Liver (tissue), 9 donors: ENCODE measurements around the gene TARS1. TPM values are rescaled to one million over a fixed set of nuclear protein-coding genes. Genes with fewer than 3 reads are reported as not detected.

Experiments used
- DNase-seq: peaks from one replicate; pipeline ENCODE4 v3.0.0-alpha.2; 2017; ENCODE audit warnings: low spot score
- H3K27ac ChIP-seq, 2 donors: one replicate each; pipeline ENCODE4 v1.7.0; 2013; ENCODE audit warnings: inconsistent platforms in 2 of 2, low read length in 2 of 2, control low read depth in 1 of 2, low read depth in 1 of 2, mild to moderate bottlenecking in 1 of 2
- H3K27me3 ChIP-seq, 4 donors: one replicate each; pipeline versions ENCODE4 v1.6.1 to v1.7.0; 2013; ENCODE audit warnings: low read length in 3 of 4, inconsistent platforms in 1 of 4, mild to moderate bottlenecking in 1 of 4, moderate library complexity in 1 of 4; ENCODE audit not compliant: control insufficient read depth in 4 of 4, insufficient read depth in 4 of 4
- H3K36me3 ChIP-seq, 4 donors: one replicate each; pipeline versions ENCODE4 v1.6.1 to v1.7.0; 2013; ENCODE audit warnings: low read length in 3 of 4, mild to moderate bottlenecking in 3 of 4, low read depth in 1 of 4, moderate library complexity in 1 of 4; ENCODE audit not compliant: control insufficient read depth in 4 of 4, insufficient read depth in 3 of 4
- H3K4me1 ChIP-seq, 4 donors: one replicate each; pipeline versions ENCODE4 v1.6.1 to v1.7.0; 2013; ENCODE audit warnings: low read length in 3 of 4, mild to moderate bottlenecking in 3 of 4, moderate library complexity in 1 of 4; ENCODE audit not compliant: control insufficient read depth in 4 of 4, insufficient read depth in 4 of 4
- H3K4me3 ChIP-seq, 3 donors: one replicate each; pipeline versions ENCODE4 v1.6.1 to v1.7.0; 2013; ENCODE audit warnings: low read length in 3 of 3, control low read depth in 1 of 3, low read depth in 1 of 3, mild to moderate bottlenecking in 1 of 3
- H3K9ac ChIP-seq, 2 donors: one replicate each; pipeline ENCODE4 v1.7.0; 2013; ENCODE audit warnings: low read length in 2 of 2, mild to moderate bottlenecking in 2 of 2, moderate library complexity in 2 of 2, control low read depth in 1 of 2, low read depth in 1 of 2
- H3K9me3 ChIP-seq, 4 donors: one replicate each; pipeline versions ENCODE4 v1.6.1 to v1.7.0; 2013; ENCODE audit warnings: low read length in 3 of 4; ENCODE audit not compliant: control insufficient read depth in 4 of 4
- EGR1 ChIP-seq, 2 donors: IDR thresholded peaks; 2 replicates each; pipeline ENCODE4 v1.6.1; 2016 to 2018; ENCODE audit warnings: antibody characterized with exemption in 2 of 2, low read depth in 2 of 2
- FOXA1 ChIP-seq: IDR thresholded peaks from 2 replicates; pipeline ENCODE4 v1.6.1; 2016; ENCODE audit warnings: antibody characterized with exemption
- FOXA2 ChIP-seq: IDR thresholded peaks from 2 replicates; pipeline ENCODE4 v1.6.1; 2016; ENCODE audit warnings: antibody characterized with exemption
- GABPA ChIP-seq, 2 donors: IDR thresholded peaks in 1 of 2; conservative IDR thresholded peaks in 1 of 2; 2 replicates each; pipeline ENCODE4 v1.6.1; 2016; ENCODE audit warnings: antibody characterized with exemption in 2 of 2, mild to moderate bottlenecking in 1 of 2, moderate library complexity in 1 of 2
- HNF4A ChIP-seq, 2 donors: conservative IDR thresholded peaks; 2 replicates each; pipeline ENCODE4 v1.6.1; 2016; ENCODE audit warnings: antibody characterized with exemption in 2 of 2, mild to moderate bottlenecking in 2 of 2
- HNF4G ChIP-seq: IDR thresholded peaks from 2 replicates; pipeline ENCODE4 v1.6.1; 2016; ENCODE audit warnings: antibody characterized with exemption
- JUND ChIP-seq, 2 donors: IDR thresholded peaks; 2 replicates each; pipeline ENCODE4 v1.6.1; 2016; ENCODE audit warnings: antibody characterized with exemption in 2 of 2
- NR2F2 ChIP-seq: IDR thresholded peaks from 2 replicates; pipeline ENCODE4 v1.6.1; 2016; ENCODE audit warnings: antibody characterized with exemption
- RXRA ChIP-seq, 2 donors: IDR thresholded peaks; 2 replicates each; pipeline ENCODE4 v1.6.1; 2017 to 2018; ENCODE audit warnings: antibody characterized with exemption in 2 of 2, mild to moderate bottlenecking in 1 of 2
- SP1 ChIP-seq: IDR thresholded peaks from 2 replicates; pipeline ENCODE4 v1.6.1; 2018; ENCODE audit warnings: antibody characterized with exemption, mild to moderate bottlenecking
- TAF1 ChIP-seq: conservative IDR thresholded peaks from 2 replicates; pipeline ENCODE4 v1.6.1; 2016; ENCODE audit warnings: antibody characterized with exemption, mild to moderate bottlenecking
- WGBS: extraction: QIAGEN DNeasy Blood & Tissue Kit; methylation state at CpG from one replicate; pipeline ENCODE4 v1.1.7; 2013; 5-methylcytosine and 5-hydroxymethylcytosine counted together
- polyA plus RNA-seq, 2 donors: library from polyadenylated mRNA; stranded (reverse) in 1 of 2; unstranded in 1 of 2; fragments of 200-250 nt in 1 of 2; fragments of >200 nt in 1 of 2; fragmentation: Nextera tagmentation in 1 of 2; extraction: Ambion mirVana in 1 of 2; gene quantifications; one replicate each; pipeline versions ENCODE4 v1.2.1 to v1.2.3, GENCODE V29; 2013 to 2015
- total RNA-seq, 2 donors: library from RNA; depleted of rRNA; stranded (reverse); fragments of >200 nt; gene quantifications; one replicate each; pipeline ENCODE4 v1.2.3, GENCODE V29; 2014
- TF ChIP-seq, protein P1 (sequence below): IDR thresholded peaks from 2 replicates; pipeline ENCODE4 v1.6.1; 2016; ENCODE audit warnings: antibody characterized with exemption
- TF ChIP-seq, protein P2 (sequence below): IDR thresholded peaks from 2 replicates; pipeline ENCODE4 v1.6.1; 2016; ENCODE audit warnings: antibody characterized with exemption
- TF ChIP-seq, protein P3 (sequence below): fragments of 150-350 bp; IDR thresholded peaks from 2 replicates; pipeline ENCODE4 v1.5.1; 2017; ENCODE audit warnings: improper control_type of control experiment, low read depth, low read length; ENCODE audit not compliant: missing input control
- TF ChIP-seq, protein P4 (sequence below): IDR thresholded peaks from 2 replicates; pipeline ENCODE4 v1.6.1; 2016; ENCODE audit warnings: antibody characterized with exemption, mild to moderate bottlenecking
- TF ChIP-seq, protein P5 (sequence below): IDR thresholded peaks from 2 replicates; pipeline ENCODE4 v1.6.1; 2016; ENCODE audit warnings: antibody characterized with exemption
- donor health status: healthy.
- donor health status: healthy.
- donor health status: healthy.
- donor health status: healthy.
- donor health status: healthy.

TARS1 gene
- total and polyA plus RNA-seq, 4 donors, result 69.1 to 101 (median 93.2) TPM

DNA sequence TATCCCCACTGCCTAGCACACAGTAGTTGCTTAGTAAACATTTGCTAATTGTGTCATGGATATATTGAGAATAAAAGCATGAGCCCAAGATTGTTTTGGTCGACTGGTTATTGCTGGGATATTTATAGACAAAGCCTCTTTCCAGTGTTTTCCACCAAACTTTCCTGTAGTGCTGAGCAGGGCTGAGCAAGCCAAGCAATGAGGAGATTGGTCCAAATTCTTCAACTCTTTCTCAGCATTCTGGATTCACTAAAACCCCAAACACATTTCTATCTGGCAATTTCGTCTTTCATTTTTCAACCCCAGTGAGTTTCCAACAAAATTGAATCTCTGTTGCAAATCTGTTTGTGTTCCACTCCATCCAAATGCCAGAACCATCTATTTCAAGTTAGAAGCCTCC, 31.9 kb upstream of the TARS1 start:
- 75% methylated on average over 2 of the region's 2 CpGs for WGBS
- H3K4me3 ChIP-seq, result no peak overlapping the region
- H3K27me3 ChIP-seq, result no peaks in the 10 kb centered on the region
- TF ChIP-seq TAF1 (no peak), HNF4G (no peak), NR2F2 (no peak), HNF4A (conservative IDR thresholded peaks at IDR 0.05) (no peak), GABPA (IDR thresholded peaks at IDR 0.05 in 1 of 2, conservative IDR thresholded peaks at IDR 0.05 in 1 of 2) (no peak)
- TF ChIP-seq, protein P1, sequence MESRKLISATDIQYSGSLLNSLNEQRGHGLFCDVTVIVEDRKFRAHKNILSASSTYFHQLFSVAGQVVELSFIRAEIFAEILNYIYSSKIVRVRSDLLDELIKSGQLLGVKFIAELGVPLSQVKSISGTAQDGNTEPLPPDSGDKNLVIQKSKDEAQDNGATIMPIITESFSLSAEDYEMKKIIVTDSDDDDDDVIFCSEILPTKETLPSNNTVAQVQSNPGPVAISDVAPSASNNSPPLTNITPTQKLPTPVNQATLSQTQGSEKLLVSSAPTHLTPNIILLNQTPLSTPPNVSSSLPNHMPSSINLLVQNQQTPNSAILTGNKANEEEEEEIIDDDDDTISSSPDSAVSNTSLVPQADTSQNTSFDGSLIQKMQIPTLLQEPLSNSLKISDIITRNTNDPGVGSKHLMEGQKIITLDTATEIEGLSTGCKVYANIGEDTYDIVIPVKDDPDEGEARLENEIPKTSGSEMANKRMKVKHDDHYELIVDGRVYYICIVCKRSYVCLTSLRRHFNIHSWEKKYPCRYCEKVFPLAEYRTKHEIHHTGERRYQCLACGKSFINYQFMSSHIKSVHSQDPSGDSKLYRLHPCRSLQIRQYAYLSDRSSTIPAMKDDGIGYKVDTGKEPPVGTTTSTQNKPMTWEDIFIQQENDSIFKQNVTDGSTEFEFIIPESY, result no peak
- no peak overlapping the region for H3K27ac ChIP-seq
- DNase-seq, result no peak
- no peak overlapping the region for H3K9ac ChIP-seq
- H3K9me3 ChIP-seq, result no peaks in the 10 kb centered on the region
- no peaks in the 10 kb centered on the region for H3K36me3 ChIP-seq
- H3K4me1 ChIP-seq, result peaks cover 0 to 3% (median 0%) of the 10 kb centered on the region in 4 donors

DNA sequence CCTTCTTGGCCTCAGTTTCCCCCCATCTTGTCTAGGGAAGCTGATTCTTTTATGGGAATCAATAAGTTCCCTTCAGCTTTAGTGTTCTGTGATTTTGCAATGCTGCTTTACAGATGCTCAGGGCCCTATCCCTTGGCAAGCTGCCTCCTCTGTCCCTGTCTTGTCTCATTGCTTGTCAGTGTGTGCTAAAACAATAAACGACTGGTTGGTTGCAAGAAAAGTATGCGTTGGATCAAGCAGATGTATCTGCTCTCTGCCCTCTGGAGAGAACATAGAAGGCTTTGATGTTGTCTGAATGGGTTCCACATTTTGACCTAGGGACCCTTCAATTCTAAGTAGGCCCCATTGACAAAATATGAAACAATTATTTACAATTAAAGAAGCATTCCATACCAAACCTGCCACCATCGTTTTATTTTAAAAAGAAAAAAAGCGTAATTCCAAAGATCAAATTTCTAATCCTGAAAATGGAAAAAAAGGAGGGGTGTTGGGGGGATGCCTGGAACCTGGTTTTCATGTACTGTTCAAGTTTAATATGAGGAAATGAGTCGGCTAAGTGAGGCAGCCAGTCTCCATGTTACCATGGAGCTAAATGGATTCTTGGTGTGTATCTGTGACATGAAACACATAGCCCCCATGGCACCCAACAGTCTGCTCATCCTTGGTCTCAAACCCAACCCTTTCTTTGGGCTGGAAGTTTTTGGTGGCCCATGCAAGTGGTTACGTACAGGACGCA, 31.2 kb upstream of the TARS1 start:
- Histone ChIP-seq H3K27me3 (no peaks in the 10 kb centered on the region), H3K36me3 (no peaks in the 10 kb centered on the region), H3K9me3 (no peaks in the 10 kb centered on the region), H3K27ac (no peak overlapping the region), H3K9ac (no peak overlapping the region), H3K4me1 (peaks cover 0 to 3% (median 0%) of the 10 kb centered on the region in 4 donors), H3K4me3 (no peak overlapping the region)
- WGBS, result 71% methylated on average over 7 of the region's 7 CpGs
- TF ChIP-seq NR2F2, result peak; percentile 69
- no peak for TF ChIP-seq JUND (IDR thresholded peaks at IDR 0.05)
- DNase-seq, result no peak

DNA sequence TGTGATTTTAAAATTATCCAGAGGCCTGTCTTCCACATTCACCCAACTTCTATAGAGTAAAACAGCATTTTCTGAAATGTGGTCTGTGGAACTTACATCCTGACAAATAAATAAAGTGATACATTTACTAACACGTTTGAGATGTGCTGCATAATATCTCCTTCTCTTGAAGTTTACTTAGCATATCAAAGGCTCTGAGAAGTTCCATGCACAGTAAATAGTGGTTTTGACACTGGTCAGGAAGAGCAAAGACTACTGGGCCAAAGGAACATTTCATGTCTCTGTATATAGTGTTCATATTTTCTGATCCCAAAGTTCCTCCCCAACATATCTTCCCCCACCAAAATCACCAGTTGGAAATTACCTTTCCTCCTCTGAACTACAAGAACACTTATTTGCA, 30.5 kb upstream of the TARS1 start:
- Histone ChIP-seq H3K9ac (no peak overlapping the region), H3K27ac (no peak overlapping the region), H3K36me3 (no peaks in the 10 kb centered on the region), H3K9me3 (no peaks in the 10 kb centered on the region), H3K4me1 (peaks cover 0 to 3% (median 0%) of the 10 kb centered on the region in 4 donors), H3K27me3 (no peaks in the 10 kb centered on the region), H3K4me3 (no peak overlapping the region)
- DNase-seq, result no peak
- 24% methylated on average over 1 of the region's 1 CpG for WGBS
- TF ChIP-seq NR2F2 (no peak), FOXA1 (no peak), TAF1 (no peak), HNF4G (no peak), EGR1 (IDR thresholded peaks at IDR 0.05; ENCODE audit: low read depth in 2 of 2) (no peak), SP1 (no peak), RXRA (IDR thresholded peaks at IDR 0.05) (no peak), GABPA (IDR thresholded peaks at IDR 0.05 in 1 of 2, conservative IDR thresholded peaks at IDR 0.05 in 1 of 2) (no peak), JUND (IDR thresholded peaks at IDR 0.05) (no peak), FOXA2 (no peak)
- TF ChIP-seq, protein P2, sequence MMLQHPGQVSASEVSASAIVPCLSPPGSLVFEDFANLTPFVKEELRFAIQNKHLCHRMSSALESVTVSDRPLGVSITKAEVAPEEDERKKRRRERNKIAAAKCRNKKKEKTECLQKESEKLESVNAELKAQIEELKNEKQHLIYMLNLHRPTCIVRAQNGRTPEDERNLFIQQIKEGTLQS, result no peak
- TF ChIP-seq, protein P3, sequence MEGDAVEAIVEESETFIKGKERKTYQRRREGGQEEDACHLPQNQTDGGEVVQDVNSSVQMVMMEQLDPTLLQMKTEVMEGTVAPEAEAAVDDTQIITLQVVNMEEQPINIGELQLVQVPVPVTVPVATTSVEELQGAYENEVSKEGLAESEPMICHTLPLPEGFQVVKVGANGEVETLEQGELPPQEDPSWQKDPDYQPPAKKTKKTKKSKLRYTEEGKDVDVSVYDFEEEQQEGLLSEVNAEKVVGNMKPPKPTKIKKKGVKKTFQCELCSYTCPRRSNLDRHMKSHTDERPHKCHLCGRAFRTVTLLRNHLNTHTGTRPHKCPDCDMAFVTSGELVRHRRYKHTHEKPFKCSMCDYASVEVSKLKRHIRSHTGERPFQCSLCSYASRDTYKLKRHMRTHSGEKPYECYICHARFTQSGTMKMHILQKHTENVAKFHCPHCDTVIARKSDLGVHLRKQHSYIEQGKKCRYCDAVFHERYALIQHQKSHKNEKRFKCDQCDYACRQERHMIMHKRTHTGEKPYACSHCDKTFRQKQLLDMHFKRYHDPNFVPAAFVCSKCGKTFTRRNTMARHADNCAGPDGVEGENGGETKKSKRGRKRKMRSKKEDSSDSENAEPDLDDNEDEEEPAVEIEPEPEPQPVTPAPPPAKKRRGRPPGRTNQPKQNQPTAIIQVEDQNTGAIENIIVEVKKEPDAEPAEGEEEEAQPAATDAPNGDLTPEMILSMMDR, result no peak
- TF ChIP-seq, protein P4, sequence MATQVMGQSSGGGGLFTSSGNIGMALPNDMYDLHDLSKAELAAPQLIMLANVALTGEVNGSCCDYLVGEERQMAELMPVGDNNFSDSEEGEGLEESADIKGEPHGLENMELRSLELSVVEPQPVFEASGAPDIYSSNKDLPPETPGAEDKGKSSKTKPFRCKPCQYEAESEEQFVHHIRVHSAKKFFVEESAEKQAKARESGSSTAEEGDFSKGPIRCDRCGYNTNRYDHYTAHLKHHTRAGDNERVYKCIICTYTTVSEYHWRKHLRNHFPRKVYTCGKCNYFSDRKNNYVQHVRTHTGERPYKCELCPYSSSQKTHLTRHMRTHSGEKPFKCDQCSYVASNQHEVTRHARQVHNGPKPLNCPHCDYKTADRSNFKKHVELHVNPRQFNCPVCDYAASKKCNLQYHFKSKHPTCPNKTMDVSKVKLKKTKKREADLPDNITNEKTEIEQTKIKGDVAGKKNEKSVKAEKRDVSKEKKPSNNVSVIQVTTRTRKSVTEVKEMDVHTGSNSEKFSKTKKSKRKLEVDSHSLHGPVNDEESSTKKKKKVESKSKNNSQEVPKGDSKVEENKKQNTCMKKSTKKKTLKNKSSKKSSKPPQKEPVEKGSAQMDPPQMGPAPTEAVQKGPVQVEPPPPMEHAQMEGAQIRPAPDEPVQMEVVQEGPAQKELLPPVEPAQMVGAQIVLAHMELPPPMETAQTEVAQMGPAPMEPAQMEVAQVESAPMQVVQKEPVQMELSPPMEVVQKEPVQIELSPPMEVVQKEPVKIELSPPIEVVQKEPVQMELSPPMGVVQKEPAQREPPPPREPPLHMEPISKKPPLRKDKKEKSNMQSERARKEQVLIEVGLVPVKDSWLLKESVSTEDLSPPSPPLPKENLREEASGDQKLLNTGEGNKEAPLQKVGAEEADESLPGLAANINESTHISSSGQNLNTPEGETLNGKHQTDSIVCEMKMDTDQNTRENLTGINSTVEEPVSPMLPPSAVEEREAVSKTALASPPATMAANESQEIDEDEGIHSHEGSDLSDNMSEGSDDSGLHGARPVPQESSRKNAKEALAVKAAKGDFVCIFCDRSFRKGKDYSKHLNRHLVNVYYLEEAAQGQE, result no peak
- TF ChIP-seq, protein P5, sequence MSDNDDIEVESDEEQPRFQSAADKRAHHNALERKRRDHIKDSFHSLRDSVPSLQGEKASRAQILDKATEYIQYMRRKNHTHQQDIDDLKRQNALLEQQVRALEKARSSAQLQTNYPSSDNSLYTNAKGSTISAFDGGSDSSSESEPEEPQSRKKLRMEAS, result no peak
